GM12865 (cell line): Measurements from ENCODE around the gene CELF2.

Experiments used
- DNase-seq: peaks from one replicate; pipeline ENCODE4 v3.0.0; 2010; ENCODE audit warnings: low read depth
- H3K4me3 ChIP-seq: 2 replicates; pipeline ENCODE4 v1.5.1; 2011; ENCODE audit warnings: mild to moderate bottlenecking, low read depth, low read length, control low read depth
- CTCF ChIP-seq: IDR thresholded peaks from 2 replicates; pipeline ENCODE4 v1.5.1; 2011; ENCODE audit warnings: low read length, control low read depth, low read depth, inconsistent platforms; ENCODE audit not compliant: insufficient read depth; ENCODE audit errors: missing control alignments

The CELF2 gene

GRCh38 chr10:11285171-11285570 lies 267.5 kb downstream of the CELF2 start:
- DNase-seq = no peak
- TF ChIP-seq CTCF = no peak
- no peak overlapping the region for H3K4me3 ChIP-seq

GRCh38 chr10:11286261-11286852 lies 268.7 kb downstream of the CELF2 start:
- no peak for TF ChIP-seq CTCF
- H3K4me3 ChIP-seq = no peak overlapping the region
- DNase-seq = peak; percentile 86

- TF ChIP-seq CTCF = no peak
- DNase-seq = no peak
- no peak overlapping the region for H3K4me3 ChIP-seq
These were observed 270.6 kb downstream of the CELF2 start for GRCh38 chr10:11288302-11288701.

- DNase-seq = no peak
- H3K4me3 ChIP-seq = no peak overlapping the region
- TF ChIP-seq CTCF = no peak
These were observed 272.7 kb downstream of the CELF2 start for GRCh38 chr10:11290156-11290890.

- no peak for TF ChIP-seq CTCF
- no peak overlapping the region for H3K4me3 ChIP-seq
- DNase-seq = no peak
These were observed 275.1 kb downstream of the CELF2 start for GRCh38 chr10:11292576-11293302.

- no peak for TF ChIP-seq CTCF
- no peak overlapping the region for H3K4me3 ChIP-seq
- DNase-seq = no peak
These were observed 275.7 kb downstream of the CELF2 start for GRCh38 chr10:11293332-11293731.
